ENCODE measurements around the gene FAM98C.
"Not testable (repeated sequence)": the region's sequence is repeated elsewhere in the genome, so short reads cannot be mapped to it uniquely, and the experiment has no call there.

Gene FAM98C

DNA sequence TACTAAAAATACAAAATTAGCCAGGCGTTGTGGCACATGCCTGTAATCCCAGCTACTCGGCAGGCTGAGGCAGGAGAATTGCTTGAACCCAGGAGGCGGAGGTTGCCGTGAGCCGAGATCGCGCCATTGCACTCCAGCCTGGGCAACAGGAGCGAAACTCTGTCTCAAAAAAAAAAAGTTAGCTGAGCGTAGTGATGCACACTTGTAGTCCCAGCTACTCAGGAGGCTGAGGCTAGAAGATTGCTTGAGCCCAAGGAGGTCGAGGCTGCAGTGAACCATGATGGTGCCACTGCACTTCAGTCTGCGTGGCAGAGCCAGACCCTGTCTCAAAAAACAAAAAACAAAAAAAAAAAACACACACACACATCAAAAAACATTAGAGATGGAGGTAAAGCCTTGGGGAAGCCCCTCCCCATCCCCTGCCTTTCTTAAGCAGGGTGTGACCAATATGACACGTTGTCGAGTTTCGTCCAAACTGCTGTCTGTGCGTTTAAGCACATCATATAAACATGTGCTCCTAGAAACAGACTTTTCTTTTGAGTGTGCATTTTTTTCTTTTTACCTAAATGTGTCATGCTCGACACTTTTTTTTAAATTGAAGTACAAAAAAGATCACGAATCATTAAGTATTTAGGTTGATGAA is 24.3 kb downstream of the FAM98C start:
- DNase-seq (ENCODE audit: low read depth): not testable (repeated sequence)

DNA sequence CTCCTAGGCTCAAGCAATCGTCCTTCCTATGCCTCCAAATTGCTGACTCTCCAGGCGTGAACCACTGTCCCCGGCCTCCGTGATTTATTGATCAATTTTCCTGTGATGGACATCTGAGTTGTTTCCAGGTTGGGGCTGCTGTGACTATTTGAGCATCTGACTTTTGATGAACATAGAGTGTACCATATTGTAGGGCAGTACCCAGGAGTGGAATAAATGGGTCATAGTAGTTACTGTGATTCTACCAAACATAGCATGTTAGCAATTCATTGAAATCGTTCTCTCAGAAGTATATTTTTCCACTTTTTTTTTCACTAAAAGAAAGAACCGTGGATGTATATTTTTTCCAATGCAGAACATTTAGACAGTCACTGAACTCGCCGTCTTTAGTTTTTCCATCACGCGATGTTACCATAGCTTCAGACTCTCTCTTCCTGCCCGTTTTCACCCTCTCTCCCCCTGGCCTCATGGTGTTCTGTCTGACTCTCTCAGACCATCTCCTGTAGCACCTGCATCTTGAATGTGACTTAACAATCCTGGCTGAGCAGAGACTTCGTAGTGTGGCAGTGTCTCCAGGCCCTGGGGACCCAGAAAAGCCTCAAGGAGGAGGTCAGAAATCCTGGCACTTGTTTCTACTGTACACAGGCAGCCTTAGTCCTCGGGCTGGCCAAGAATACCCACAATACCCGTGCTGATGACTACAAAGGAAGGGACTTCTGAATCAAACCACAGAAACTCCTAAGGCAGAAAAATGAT is 26.3 kb downstream of the FAM98C start:
- DNase-seq (ENCODE audit: low read depth): no peak

DNA sequence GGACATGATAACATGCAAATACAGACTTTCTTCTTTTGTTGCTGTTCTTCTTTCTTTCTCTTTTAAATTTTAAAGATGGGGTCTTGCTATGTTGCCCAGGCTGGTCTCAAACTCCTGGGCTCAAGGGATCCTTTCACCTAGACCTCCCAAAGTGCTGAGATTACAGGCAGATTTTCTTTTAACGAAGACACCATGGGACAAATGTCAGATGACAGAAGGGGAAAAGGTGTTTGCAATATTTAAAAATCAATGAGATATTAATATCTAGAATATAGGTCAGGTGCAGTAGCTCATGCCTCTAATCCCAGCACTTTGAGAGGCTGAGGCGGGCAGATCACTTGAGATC is 26.9 kb downstream of the FAM98C start:
- DNase-seq (ENCODE audit: low read depth): no peak

DNA sequence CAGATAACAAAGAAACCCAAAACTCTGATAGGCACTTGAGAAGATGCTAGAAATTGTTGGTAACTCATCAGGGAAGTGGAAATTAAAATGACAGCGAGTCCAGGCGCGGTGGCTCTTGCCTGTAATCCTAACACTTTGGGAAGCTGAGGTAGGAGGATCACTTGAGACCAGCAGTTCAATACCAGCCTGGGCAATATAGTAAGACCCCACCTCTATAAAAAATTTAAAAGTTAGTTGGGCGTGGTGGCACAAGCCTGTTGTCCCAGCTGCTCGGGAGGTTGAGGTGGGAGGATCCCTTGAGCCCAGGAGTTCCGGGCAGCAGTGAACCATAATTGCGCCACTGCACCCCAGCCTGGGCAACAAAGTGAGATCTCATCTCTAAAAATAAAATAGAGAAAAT is 28.0 kb downstream of the FAM98C start:
- DNase-seq (ENCODE audit: low read depth): no peak

DNA sequence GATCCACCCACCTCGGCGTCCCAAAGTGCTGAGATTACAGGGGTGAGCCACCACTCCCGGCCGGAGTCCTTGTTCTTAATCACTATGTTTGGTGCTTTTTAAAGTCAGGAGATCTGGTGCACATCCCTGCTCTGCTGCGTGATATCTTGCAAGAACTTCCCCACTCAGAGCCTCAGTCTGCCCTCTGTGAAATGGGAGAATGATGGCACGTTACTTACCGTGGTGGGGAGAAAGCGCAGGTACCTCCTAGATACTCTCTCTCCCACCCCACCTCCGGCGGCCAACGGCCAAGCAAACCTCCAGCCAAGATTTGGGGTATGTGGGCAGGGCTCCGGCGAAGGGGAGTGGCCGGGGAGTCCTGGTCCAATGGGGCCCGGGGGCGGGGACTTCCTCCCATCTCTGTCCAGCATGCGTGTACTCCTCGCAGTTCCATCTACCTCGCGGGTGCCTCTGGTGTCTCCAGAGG is 30.4 kb downstream of the FAM98C start, which contains the start of gene RYR1:
TSS of gene RYR1 (plus strand) at position 424 of the 466 bp plus-strand sequence. CDS start 139 bp downstream, outside the sequence.
- DNase-seq (ENCODE audit: low read depth): no peak

DNA sequence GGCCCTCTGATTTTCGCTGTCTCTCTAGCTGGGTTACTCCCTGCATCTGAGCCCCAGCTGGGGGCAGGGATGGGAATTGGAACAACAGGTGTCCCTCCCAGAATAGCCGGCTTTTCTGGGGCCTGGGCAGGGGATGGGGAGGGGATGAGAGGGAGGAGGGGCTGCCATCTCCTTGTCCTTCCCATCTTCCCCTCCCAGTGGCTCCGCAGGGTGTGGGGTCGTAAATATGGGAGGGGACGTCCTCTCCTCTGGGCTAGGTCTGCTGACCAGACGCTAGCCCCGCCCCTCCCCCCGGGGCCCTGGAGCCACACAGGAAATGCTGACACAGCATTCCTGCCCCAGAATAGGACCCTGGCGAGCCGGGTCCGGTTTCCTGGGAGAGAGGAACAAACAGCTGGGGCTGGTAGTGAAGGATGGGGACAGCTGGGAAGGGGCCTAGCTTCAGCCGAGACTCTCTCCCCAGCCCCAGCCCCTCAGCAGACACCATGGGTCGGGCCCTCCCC is 31.7 kb downstream of the FAM98C start:
- no peak for DNase-seq (ENCODE audit: low read depth)

DNA sequence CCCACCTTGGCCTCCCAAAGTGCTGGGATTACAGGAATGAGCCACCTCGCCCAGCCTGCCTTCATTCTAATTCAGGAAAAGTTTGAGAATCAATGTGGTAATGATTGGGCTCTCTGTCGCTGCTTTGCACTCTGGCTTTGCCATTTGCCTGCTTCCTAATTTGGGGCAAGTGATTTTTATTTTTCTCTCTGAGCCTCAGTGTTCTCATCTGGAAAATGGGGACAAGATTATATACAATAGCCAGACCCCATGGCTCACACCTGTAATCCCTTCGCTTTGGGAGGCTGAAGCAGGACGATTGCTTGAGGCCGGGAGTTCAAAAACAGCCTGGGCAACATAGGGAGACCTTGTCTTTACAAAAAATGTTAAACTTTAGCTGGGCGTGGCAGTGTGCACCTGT is 34.4 kb downstream of the FAM98C start:
- no peak for DNase-seq (ENCODE audit: low read depth)

DNA sequence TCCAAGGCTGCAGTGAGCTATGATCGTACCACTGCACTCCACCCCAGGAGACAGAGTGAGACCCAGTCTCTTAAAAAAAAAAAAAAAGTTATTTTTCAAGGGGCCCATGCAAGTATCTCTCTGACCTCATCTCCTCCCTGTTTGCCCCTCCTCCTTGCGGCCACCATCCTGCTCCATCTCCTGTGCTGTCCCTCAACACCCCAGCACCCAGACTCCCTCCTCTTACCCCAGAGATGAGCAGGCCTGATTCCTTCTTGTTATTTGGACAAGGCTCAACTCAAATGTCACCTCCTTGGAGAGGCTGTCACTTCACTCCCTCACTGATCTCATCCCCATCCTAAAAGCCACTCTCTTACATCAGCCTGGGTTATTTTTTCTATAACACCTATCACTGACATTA is 35.0 kb downstream of the FAM98C start:
- DNase-seq (ENCODE audit: low read depth): no peak

DNA sequence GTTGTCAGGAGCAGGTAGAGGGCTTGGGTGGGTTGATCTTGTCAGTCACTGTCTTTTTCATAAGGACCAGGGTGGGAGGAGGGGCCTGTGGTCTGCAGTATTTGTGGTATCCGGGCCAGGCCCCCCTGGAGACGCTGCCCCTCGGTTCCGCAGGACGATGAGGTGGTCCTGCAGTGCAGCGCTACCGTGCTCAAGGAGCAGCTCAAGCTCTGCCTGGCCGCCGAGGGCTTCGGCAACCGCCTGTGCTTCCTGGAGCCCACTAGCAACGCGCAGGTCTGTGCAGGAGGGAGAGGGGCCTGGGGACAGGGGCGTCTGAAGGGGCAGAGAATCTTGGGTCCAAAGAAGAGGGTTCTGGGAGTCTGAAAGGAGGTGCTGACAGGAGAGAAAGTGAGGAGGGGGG is 37.7 kb downstream of the FAM98C start:
- no peak for DNase-seq (ENCODE audit: low read depth)

DNA sequence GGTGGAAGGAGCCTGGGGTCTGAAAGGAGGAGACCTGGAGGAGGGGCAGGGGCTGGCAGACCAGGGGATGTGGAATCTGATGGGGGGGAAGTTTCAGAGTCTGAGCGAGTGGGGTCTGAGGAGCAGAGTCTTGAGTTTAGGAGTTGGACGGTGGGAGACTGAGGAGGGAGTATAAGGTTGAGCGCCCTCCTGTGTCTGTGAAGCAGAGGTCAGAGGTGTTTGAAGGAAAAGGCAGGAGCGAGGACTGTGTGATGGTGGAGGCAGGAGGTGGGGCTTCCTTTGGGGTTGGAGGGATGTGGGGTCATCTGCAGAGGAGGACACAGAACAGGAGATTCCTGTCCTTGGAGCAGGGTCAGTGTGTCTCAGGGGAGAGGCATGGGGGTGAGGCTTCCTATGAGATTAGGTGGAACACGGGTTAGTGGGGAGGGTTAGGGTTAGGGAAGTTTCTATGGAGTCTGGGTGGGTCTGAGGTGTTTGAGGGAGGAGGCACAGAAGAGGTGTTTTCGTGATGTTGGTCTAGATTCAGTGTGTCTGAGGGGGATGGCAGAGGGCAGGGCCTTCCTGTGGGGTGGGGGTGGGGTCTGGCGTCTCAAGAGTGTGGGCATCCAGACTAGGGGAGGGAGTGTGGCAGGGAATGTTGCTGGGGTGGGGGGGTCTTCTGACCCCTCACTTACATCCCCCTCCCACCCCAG is 38.9 kb downstream of the FAM98C start:
- DNase-seq (ENCODE audit: low read depth): no peak

DNA sequence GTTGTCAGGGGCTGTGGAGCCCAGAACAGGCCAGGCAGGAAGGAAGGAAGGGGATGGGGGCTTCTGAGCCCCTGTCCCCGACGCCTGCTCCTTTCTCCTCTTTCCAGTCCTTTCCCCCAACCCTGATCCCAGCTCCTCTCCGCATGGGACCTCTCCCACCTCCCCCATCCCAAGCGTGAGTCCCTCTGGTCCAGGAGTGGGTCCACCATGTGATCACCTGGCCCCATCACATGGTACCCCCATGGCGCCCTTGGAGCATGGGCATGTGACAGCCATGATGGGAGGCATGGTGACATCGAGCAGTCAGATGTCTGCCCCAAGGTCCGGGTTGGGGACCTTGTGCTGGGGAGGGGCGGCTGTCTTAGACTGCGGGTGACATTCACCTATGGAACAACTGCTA is 39.8 kb downstream of the FAM98C start:
- no peak for DNase-seq (ENCODE audit: low read depth)

DNA sequence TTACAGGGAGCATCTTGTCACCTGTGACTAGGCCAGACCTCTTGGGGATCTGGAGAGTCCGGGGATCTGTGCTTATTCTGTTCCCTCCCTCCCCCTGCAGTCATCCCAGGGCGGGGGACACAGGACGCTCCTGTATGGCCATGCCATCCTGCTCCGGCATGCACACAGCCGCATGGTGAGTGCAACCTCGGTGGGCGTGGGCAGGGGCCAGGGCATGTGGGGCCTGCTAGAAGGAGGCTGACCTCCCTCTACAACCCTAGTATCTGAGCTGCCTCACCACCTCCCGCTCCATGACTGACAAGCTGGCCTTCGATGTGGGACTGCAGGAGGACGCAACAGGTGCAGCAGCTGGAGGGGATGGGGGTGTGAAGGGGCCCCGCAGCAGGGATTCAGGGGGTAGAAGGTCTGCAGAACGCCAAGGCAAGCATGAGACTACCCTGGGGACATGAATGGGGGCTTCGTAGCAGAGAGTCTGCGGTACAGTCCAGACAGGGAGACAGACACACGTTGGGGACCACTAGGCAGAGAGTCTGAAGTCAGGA is 40.6 kb downstream of the FAM98C start:
- DNase-seq (ENCODE audit: low read depth): no peak

DNA sequence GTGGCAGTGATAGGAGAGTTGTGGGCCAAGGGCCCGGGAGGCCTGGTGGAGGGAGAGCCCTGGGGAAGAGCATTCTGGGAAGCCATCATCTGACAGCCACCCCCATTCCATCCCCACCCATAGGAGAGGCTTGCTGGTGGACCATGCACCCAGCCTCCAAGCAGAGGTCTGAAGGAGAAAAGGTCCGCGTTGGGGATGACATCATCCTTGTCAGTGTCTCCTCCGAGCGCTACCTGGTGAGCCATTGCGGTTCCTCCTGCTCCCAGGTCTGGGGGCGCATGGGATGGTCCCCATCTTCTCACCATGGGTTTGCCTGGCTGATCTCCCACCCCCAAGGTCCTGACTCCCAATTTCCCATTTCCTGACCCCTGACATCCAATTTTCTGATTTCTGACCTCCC is 41.1 kb downstream of the FAM98C start:
- DNase-seq (ENCODE audit: low read depth): no peak

DNA sequence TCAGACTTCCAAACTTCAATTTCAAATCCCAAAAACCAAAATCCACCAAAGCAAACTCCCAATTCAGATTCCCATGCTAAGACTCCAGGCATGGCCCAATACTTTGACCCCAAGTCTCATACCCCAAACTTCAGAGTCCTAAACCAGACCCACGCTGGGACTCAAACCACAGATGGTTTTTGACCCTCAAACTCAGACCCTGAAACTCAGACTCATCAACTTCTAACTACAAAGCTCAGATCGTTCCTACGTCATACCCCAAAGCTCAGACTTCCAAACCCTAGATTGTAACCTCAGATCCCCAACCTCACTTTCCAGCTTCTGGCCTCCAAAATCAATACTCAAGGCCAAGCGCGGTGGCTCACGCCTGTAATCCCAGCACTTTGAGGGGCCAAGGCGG is 42.5 kb downstream of the FAM98C start:
- no peak for DNase-seq (ENCODE audit: low read depth)

DNA sequence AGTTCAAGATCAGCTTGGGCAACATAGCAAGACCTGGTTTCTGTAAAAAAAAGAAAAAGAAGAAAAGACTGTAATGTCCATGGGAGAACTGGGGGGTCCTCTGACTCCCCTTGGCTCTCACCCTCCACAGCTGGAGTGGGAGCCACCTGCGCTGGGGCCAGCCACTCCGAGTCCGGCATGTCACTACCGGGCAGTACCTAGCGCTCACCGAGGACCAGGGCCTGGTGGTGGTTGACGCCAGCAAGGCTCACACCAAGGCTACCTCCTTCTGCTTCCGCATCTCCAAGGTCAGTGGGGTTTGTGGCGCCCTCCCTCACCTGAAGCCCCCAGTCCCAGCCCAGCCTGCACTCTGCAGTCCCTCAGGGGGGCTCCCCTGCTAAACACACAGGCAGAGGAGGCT is 45.3 kb downstream of the FAM98C start:
- no peak for DNase-seq (ENCODE audit: low read depth)

DNA sequence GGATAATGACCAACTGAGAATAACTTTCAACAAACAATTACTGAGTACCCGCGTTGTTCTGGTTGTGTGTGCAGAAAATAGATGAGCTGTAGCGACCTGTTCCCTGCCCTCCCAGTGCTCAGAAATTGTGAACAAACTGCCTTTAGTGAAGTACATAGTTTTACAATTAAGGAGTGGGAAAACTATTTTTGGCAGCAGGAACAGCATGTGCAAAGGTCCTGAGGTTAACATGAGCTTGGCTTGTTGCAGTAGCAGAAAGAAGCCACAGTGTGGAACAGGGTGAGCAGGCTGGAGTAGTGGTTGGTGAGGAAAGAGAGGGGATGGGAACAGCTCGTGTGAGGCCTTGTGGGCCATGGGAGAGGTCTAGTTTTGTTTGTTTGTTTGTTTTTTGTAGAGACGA is 46.6 kb downstream of the FAM98C start:
- DNase-seq (ENCODE audit: low read depth): no peak

DNA sequence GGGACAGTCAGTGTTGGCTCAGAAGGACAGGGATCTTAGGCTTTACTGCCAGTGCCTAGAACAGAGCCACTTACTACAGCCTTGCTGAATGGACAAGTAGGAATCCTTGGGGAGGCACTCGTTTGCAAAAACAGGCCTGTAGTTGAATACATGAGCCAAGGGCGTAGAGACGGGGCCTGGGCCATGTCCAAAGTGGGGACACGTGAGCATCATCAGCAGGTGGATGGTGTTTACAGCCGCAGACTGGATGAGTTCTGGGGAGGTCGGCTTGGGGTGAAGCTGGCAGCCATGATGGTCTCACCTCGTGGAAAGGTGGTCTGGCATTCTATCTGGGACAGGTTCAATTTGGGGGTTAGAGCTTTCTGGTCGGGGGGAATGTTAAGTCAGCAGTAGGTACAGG is 48.1 kb downstream of the FAM98C start:
- no peak for DNase-seq (ENCODE audit: low read depth)

DNA sequence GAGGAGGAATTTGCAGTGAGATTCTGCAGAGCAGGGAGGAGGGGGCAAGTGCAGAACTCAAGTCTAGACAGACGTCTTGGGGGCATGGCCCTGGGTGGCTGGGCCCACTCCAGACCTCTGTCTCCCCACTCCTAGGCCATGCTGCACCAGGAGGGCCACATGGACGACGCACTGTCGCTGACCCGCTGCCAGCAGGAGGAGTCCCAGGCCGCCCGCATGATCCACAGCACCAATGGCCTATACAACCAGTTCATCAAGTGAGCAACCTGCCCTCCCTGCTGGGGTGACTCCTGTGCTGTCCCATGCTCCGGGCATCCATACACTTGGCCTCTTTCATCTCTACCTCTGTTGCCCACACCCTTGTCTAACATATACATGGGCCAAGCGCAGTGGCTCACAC is 48.7 kb downstream of the FAM98C start:
- DNase-seq (ENCODE audit: low read depth): no peak

DNA sequence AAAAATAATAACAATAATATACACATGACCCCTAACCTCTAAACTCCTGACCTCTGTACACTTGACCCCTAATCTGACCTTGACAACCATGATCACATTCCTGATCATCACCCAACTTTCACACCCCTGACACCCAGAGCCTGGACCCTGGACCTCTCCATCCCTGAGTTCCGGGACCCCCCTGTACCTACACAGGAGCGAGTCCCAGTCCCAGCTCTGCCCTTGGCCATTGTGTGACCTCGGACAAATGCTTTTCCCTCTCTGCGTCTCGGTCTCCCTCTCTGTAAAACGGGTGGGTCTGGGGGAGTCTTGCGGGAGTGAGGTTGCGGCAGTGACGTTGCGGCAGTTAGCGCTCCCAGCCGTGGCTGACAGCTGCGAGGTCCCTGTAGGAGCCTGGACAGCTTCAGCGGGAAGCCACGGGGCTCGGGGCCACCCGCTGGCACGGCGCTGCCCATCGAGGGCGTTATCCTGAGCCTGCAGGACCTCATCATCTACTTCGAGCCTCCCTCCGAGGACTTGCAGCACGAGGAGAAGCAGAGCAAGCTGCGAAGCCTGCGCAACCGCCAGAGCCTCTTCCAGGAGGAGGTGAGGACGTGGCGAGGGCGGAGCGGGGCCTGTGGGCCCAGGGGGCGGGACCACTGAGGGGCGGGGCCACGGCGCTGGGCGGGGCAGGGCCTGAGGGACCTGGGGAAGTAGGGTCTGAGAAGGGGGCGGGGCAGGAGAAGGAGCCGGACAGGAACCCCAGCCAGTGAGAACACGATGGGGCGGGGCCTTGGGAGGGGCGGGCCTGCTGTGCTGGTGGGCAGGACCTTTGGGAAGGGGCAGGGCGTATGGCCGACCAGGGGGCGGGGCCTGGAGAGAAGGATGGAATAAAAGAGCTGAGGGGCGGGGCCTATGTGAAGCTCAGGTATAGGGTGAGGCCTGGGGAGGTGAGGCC is 49.8 kb downstream of the FAM98C start:
- DNase-seq (ENCODE audit: low read depth): no peak

DNA sequence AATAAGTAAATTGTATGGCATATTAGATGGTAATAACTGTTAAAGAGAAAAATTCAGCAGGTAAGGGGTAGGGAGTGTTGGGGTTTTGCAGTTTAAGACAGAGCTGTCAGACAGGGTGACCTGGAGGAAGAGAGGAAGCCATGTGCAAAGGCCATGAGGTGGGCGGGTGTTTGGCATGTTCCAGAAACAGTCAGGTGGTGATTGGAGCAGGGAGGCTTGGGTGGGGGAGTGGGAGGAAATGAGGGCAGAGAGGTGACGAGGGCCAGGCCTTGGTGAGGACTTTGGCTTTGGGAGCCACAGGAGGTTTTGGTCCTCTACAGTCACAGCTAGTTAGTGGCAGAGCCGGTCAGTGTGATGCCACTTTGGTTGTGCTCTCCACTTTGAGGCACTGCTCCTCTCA is 50.7 kb downstream of the FAM98C start:
- DNase-seq (ENCODE audit: low read depth): no peak

DNA sequence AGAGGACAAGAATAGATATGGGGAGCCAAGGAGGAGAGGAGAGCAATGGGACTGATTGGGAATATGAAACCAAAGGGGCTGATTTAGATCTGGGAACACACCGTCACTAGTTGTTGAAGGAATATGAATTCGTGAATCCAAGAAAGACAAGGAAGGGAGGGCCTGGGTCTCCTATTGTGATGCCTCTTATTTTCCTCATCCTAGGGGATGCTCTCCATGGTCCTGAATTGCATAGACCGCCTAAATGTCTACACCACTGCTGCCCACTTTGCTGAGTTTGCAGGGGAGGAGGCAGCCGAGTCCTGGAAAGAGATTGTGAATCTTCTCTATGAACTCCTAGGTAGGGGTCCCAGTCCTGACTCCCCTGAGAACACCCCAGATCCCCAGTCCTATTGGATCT is 52.1 kb downstream of the FAM98C start:
- DNase-seq (ENCODE audit: low read depth): no peak

DNA sequence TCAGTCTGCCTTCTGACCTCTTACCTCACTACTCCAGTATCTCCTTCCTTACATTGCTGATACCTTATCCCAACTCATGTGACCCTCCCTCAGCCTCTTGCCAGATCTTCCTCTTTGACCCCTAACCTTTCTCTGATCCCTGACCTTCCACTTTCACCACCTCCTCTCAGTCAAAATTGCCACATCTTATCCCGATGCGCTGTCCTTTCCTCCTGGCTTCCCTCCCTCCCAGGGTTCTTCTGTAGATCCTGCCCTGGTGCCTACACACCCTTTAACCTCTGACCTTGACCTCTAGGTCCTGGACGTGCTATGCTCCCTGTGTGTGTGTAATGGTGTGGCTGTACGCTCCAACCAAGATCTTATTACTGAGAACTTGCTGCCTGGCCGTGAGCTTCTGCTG is 54.3 kb downstream of the FAM98C start:
- no peak for DNase-seq (ENCODE audit: low read depth)

Data from HS-27A (cell line).